GM23338 (cell line): ENCODE results near the gene ELFN1. TPM values are rescaled to one million over a fixed set of nuclear protein-coding genes. Genes with fewer than 3 reads are reported as not detected.

ENCODE experiments used
- ATAC-seq: fragments of 200-7000 bp; cut with Tn5 transposase; 3 replicates; pipeline ENCODE4 v1.9.1; 2020
- DNase-seq: peaks from one replicate; pipeline ENCODE4 v3.0.0-alpha.2; 2015; ENCODE audit warnings: low spot score
- H2AFZ ChIP-seq: fragments of 200-600 bp; sonication (generic); 2 replicates; pipeline ENCODE4 v1.8.0; 2016; ENCODE audit warnings: antibody characterized with exemption, mild to moderate bottlenecking, moderate library complexity
- H3F3A ChIP-seq: fragments of 200-600 bp; sonication (generic); replicated peaks from 2 replicates; pipeline ENCODE4 v1.8.0; 2017; ENCODE audit warnings: antibody characterized with exemption, mixed run types, low read depth
- H3K27ac ChIP-seq: fragments of 200-600 bp; sonication (generic); 2 replicates; pipeline ENCODE4 v1.6.1; 2016; ENCODE audit warnings: low read depth
- H3K27me3 ChIP-seq: fragments of 200-600 bp; sonication (generic); 2 replicates; pipeline ENCODE4 v1.8.0; 2016; ENCODE audit warnings: mild to moderate bottlenecking, mixed run types, moderate library complexity; ENCODE audit not compliant: insufficient read depth
- H3K36me3 ChIP-seq: fragments of 200-600 bp; sonication (generic); 2 replicates; pipeline ENCODE4 v1.8.0; 2016; ENCODE audit warnings: mild to moderate bottlenecking; ENCODE audit not compliant: insufficient read depth
- H3K4me1 ChIP-seq: fragments of 200-600 bp; sonication (generic); 2 replicates; pipeline ENCODE4 v1.8.0; 2016; ENCODE audit warnings: mild to moderate bottlenecking, moderate library complexity; ENCODE audit not compliant: insufficient read depth
- H3K4me2 ChIP-seq: fragments of 200-600 bp; sonication (generic); 2 replicates; pipeline ENCODE4 v1.7.1; 2017; ENCODE audit warnings: mixed run types
- H3K4me3 ChIP-seq: fragments of 200-600 bp; sonication (generic); 2 replicates; pipeline ENCODE4 v1.6.1; 2016; ENCODE audit warnings: mixed run types
- H3K79me2 ChIP-seq: fragments of 200-600 bp; sonication (generic); replicated peaks from 2 replicates; pipeline ENCODE4 v1.8.0; 2017; ENCODE audit warnings: mild to moderate bottlenecking; ENCODE audit not compliant: insufficient read depth
- H3K9me2 ChIP-seq: fragments of 200-600 bp; sonication (generic); 2 replicates; pipeline ENCODE4 v1.8.0; 2017; ENCODE audit not compliant: insufficient read depth
- H4K20me1 ChIP-seq: fragments of 200-600 bp; sonication (generic); replicated peaks from 2 replicates; pipeline ENCODE4 v1.8.0; 2017; ENCODE audit warnings: mild to moderate bottlenecking; ENCODE audit not compliant: insufficient read depth
- H3K27ac Mint-ChIP-seq: 2 replicates; pipeline ENCODE4 v1.8.0; 2020; ENCODE audit warnings: inconsistent platforms, mild to moderate bottlenecking, moderate library complexity, mixed read lengths
- H3K27me3 Mint-ChIP-seq: 3 replicates; pipeline ENCODE4 v1.8.0; 2022; ENCODE audit warnings: low read depth, mild to moderate bottlenecking, moderate library complexity, mixed read lengths, inconsistent platforms; ENCODE audit not compliant: insufficient read depth, poor library complexity
- H3K36me3 Mint-ChIP-seq: 3 replicates; pipeline ENCODE4 v1.8.0; 2021; ENCODE audit warnings: low read depth, mild to moderate bottlenecking, inconsistent platforms, moderate library complexity, mixed read lengths
- H3K4me1 Mint-ChIP-seq: 3 replicates; pipeline ENCODE4 v1.8.0; 2020; ENCODE audit warnings: mild to moderate bottlenecking, inconsistent platforms, mixed read lengths
- H3K4me3 Mint-ChIP-seq: 3 replicates; pipeline ENCODE4 v1.8.0; 2021; ENCODE audit warnings: moderate library complexity, mild to moderate bottlenecking, inconsistent platforms, mixed read lengths
- H3K9me3 Mint-ChIP-seq: 3 replicates; pipeline ENCODE4 v1.8.0; 2020; ENCODE audit warnings: moderate library complexity, mild to moderate bottlenecking, inconsistent platforms, mixed read lengths
- CREB1 ChIP-seq: fragments of 250-450 bp; sonication (Bioruptor Pico); IDR thresholded peaks from 2 replicates; pipeline ENCODE4 v1.5.0; 2020; ENCODE audit warnings: low read depth, mild to moderate bottlenecking, moderate library complexity
- ETS1 ChIP-seq: IDR thresholded peaks from 2 replicates; pipeline ENCODE4 v1.6.1; 2016; ENCODE audit warnings: antibody characterized with exemption
- EZH2 ChIP-seq: fragments of 200-600 bp; sonication (generic); IDR thresholded peaks from one replicate; pipeline ENCODE4 v1.8.0; 2017; ENCODE audit warnings: antibody characterized with exemption, mild to moderate bottlenecking, low read depth; ENCODE audit not compliant: unreplicated experiment
- EZH2phosphoT487 ChIP-seq: fragments of 200-600 bp; sonication (generic); IDR thresholded peaks from one replicate; pipeline ENCODE4 v1.8.1; 2018; ENCODE audit warnings: antibody characterized with exemption; ENCODE audit not compliant: unreplicated experiment
- REST ChIP-seq: IDR thresholded peaks from one replicate; pipeline ENCODE4 v1.6.1; 2018; ENCODE audit warnings: antibody characterized with exemption; ENCODE audit not compliant: unreplicated experiment
- STAT1 ChIP-seq: IDR thresholded peaks from one replicate; pipeline ENCODE4 v1.6.1; 2016; ENCODE audit warnings: antibody characterized with exemption; ENCODE audit not compliant: unreplicated experiment
- ZNF331 ChIP-seq: fragments of 250-450 bp; sonication (Bioruptor Pico); IDR thresholded peaks from 2 replicates; pipeline ENCODE4 v1.5.0; 2020; ENCODE audit warnings: low read depth, mild to moderate bottlenecking, moderate library complexity
- polyA plus RNA-seq: library from polyadenylated mRNA; unstranded; fragments of >200 nt; fragmentation: Nextera tagmentation; extraction: Ambion mirVana; gene quantifications from 2 replicates; pipeline ENCODE4 v1.2.1, GENCODE V29; 2016
- total RNA-seq: library from RNA; depleted of rRNA; stranded (reverse); fragments of >200 nt; shearing (Covaris generic); gene quantifications from 2 replicates; pipeline ENCODE4 v1.2.3, GENCODE V29; 2014

The ELFN1 gene
- total and polyA plus RNA-seq, 2 experiments from 2014 or later, result 0.08 to 3.5 TPM

- TF ChIP-seq REST (no peak), CREB1 (no peak), STAT1 (no peak), ZNF331 (CRISPR knock-in tag) (no peak), ETS1 (no peak), EZH2phosphoT487 (no peak)
Observed at GRCh38 chr7:1663223-1663622, 6.9 kb upstream of the ELFN1 start (continued).

GRCh38 chr7:1663857-1664651, 6.0 kb upstream of the ELFN1 start:
- peak overlapping the region; percentile 61 for H3K4me3 Mint-ChIP-seq
- H3K27ac Mint-ChIP-seq, result no peak overlapping the region
- H3K4me1 Mint-ChIP-seq, result peaks cover 6% of the 10 kb centered on the region
- Histone ChIP-seq H3F3A (no peaks in the 10 kb centered on the region), H3K9me2 (peaks cover 3% of the 10 kb centered on the region; the same call in 1 of the 2 replicates), H2AFZ (peak overlapping the region; percentile 90), H3K4me2 (peak overlapping the region; percentile 93), H4K20me1 (no peaks in the 10 kb centered on the region), H3K4me3 (peak overlapping the region; percentile 76), H3K36me3 (no peaks in the 10 kb centered on the region), H3K4me1 (peaks cover 16% of the 10 kb centered on the region; the same call in 1 of the 2 replicates), H3K79me2 (no peaks in the 10 kb centered on the region), H3K27ac (no peak overlapping the region), H3K27me3 (peaks cover 72% of the 10 kb centered on the region)
- ATAC-seq (peak; percentile 39), DNase-seq (peak; percentile 78)
- TF ChIP-seq EZH2 (peak; percentile 63), EZH2phosphoT487 (no peak)
- H3K27me3 Mint-ChIP-seq, result peaks cover 47% of the 10 kb centered on the region
- H3K36me3 Mint-ChIP-seq, result no peaks in the 10 kb centered on the region
- peaks cover 4% of the 10 kb centered on the region; the same call in 1 of the 3 replicates for H3K9me3 Mint-ChIP-seq
